Hepatic stellate cell (primary cell): ENCODE data around the gene CASP12.

ENCODE experiments used
- DNase-seq: peaks from one replicate; pipeline ENCODE4 v3.0.0; 2011; ENCODE audit warnings: low spot score

Gene CASP12

DNA sequence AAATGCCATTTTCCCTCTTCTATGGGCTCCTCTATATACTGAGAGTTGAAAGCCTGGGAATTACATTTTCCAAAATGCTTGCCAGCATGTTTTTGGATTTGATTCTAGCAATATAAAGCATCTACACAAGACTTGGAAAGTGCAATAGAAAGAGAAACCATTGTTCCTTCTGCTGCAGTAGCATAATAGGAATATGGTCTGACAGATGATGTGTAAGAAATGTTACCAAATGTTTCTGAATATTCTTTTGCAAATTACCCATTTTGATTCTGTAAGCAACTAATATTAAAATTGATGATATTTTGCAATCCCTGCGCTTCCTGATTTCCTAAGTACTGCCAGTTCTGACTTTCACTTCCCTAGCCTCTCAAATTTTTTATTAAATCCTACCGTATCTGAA is 61.6 kb downstream of the CASP12 start:
- no peak for DNase-seq
